NCI-H460 (cell line): ENCODE data around the gene SFTPA2. TPM values are rescaled to one million over a fixed set of nuclear protein-coding genes. Genes with fewer than 3 reads are reported as not detected.
A peak's percentile ranks its signal among the peaks of the same experiment; 100 is the strongest.
"Not testable (repeated sequence)": the region's sequence is repeated elsewhere in the genome, so short reads cannot be mapped to it uniquely, and the experiment has no call there.

ENCODE experiments used
- DNase-seq: peaks from one replicate; pipeline ENCODE4 v3.0.0-alpha.2; 2016; ENCODE audit warnings: low read depth; ENCODE audit errors: extremely low read depth
- polyA plus RNA-seq: library from polyadenylated mRNA; depleted of rRNA; stranded (reverse); fragments of >200 nt; gene quantifications from 2 replicates; pipeline ENCODE4 v1.2.3, GENCODE V29; 2014; cell fraction: nucleus; rRNA removed
- total RNA-seq: library from RNA; depleted of rRNA; stranded (reverse); fragments of >200 nt; shearing (Covaris generic); gene quantifications from 2 replicates; pipeline ENCODE4 v1.2.3, GENCODE V29; 2014; rRNA removed

Gene SFTPA2
- not detected in 2 replicates for total RNA-seq
- polyA plus RNA-seq = not detected in 2 replicates

- no peak for DNase-seq
Observed at GRCh38 chr10:79560160-79560709, at the start of gene SFTPA2. TSS of gene SFTPA2 (minus strand) at chr10:79560407. CDS start at chr10:79559483, 924 bp downstream.

GRCh38 chr10:79608505-79609375 lies 48.5 kb upstream of the SFTPA2 start:
- peak; percentile 21 for DNase-seq

- no peak for DNase-seq
Observed at GRCh38 chr10:79605308-79605707, 45.1 kb upstream of the SFTPA2 start.

- DNase-seq = no peak
Observed at GRCh38 chr10:79604294-79604693, 44.1 kb upstream of the SFTPA2 start.

GRCh38 chr10:79602953-79603352 lies 42.7 kb upstream of the SFTPA2 start:
- DNase-seq = no peak

- DNase-seq = no peak
Observed at GRCh38 chr10:79601939-79602338, 41.7 kb upstream of the SFTPA2 start.

GRCh38 chr10:79599644-79600043 lies 39.4 kb upstream of the SFTPA2 start:
- not testable (repeated sequence) for DNase-seq

GRCh38 chr10:79595510-79595909 lies 35.3 kb upstream of the SFTPA2 start:
- no peak for DNase-seq

GRCh38 chr10:79594565-79594964 lies 34.4 kb upstream of the SFTPA2 start:
- DNase-seq = not testable (repeated sequence)

- DNase-seq = no peak
Observed at GRCh38 chr10:79593377-79593776, 33.2 kb upstream of the SFTPA2 start.

- no peak for DNase-seq
Observed at GRCh38 chr10:79588800-79589199, 28.6 kb upstream of the SFTPA2 start.

GRCh38 chr10:79586933-79587332 lies 26.7 kb upstream of the SFTPA2 start:
- no peak for DNase-seq

GRCh38 chr10:79585870-79586527 lies 25.8 kb upstream of the SFTPA2 start:
- DNase-seq = no peak

- no peak for DNase-seq
Observed at GRCh38 chr10:79583488-79584024, 23.3 kb upstream of the SFTPA2 start.

- not testable (repeated sequence) for DNase-seq
Observed at GRCh38 chr10:79582954-79583353, 22.7 kb upstream of the SFTPA2 start.

GRCh38 chr10:79582096-79582495 lies 21.9 kb upstream of the SFTPA2 start:
- no peak for DNase-seq

- no peak for DNase-seq
Observed at GRCh38 chr10:79581044-79581443, 20.8 kb upstream of the SFTPA2 start.

GRCh38 chr10:79579361-79579760 lies 19.2 kb upstream of the SFTPA2 start:
- no peak for DNase-seq

- DNase-seq = not testable (repeated sequence)
Observed at GRCh38 chr10:79570624-79571023, 10.4 kb upstream of the SFTPA2 start.

GRCh38 chr10:79563426-79563825 lies 3.2 kb upstream of the SFTPA2 start:
- DNase-seq = no peak

- peak; percentile 58 for DNase-seq
Observed at GRCh38 chr10:79562135-79562756, 2.0 kb upstream of the SFTPA2 start.
